Ishikawa (cell line): ENCODE results near the gene SMIM9.

ENCODE experiments used
- CEBPB ChIP-seq: IDR thresholded peaks from 2 replicates; pipeline ENCODE4 v1.6.1; 2012
- EP300 ChIP-seq: IDR thresholded peaks from 2 replicates; pipeline ENCODE4 v1.6.1; 2012; ENCODE audit warnings: borderline replicate concordance
- FOXM1 ChIP-seq: IDR thresholded peaks from 2 replicates; pipeline ENCODE4 v1.6.1; 2012; ENCODE audit warnings: low read depth, borderline replicate concordance
- MAX ChIP-seq: IDR thresholded peaks from 2 replicates; pipeline ENCODE4 v1.6.1; 2012
- NFIC ChIP-seq: IDR thresholded peaks from 2 replicates; pipeline ENCODE4 v1.6.1; 2012
- REST ChIP-seq: IDR thresholded peaks from 2 replicates; pipeline ENCODE4 v1.6.1; 2012; ENCODE audit warnings: low read depth, mild to moderate bottlenecking
- TAF1 ChIP-seq: IDR thresholded peaks from 2 replicates; pipeline ENCODE4 v1.6.1; 2012; ENCODE audit warnings: low read depth, mild to moderate bottlenecking
- TCF12 ChIP-seq: IDR thresholded peaks from 2 replicates; pipeline ENCODE4 v1.6.1; 2012; ENCODE audit warnings: low read depth
- TEAD4 ChIP-seq: IDR thresholded peaks from 2 replicates; pipeline ENCODE4 v1.6.1; 2012
- USF1 ChIP-seq: IDR thresholded peaks from 2 replicates; pipeline ENCODE4 v1.6.1; 2012
- YY1 ChIP-seq: IDR thresholded peaks from 2 replicates; pipeline ENCODE4 v1.6.1; 2012; ENCODE audit warnings: low read depth
- ZBTB7A ChIP-seq: IDR thresholded peaks from 2 replicates; pipeline ENCODE4 v1.6.1; 2012; ENCODE audit warnings: low read depth

GRCh38 chrX:154797006-154797405, 37.5 kb downstream of the SMIM9 start:
- TF ChIP-seq TCF12 = no peak
- no peak for TF ChIP-seq ZBTB7A
- TF ChIP-seq TAF1 = no peak
- no peak for TF ChIP-seq REST
- no peak for TF ChIP-seq NFIC
- TF ChIP-seq TEAD4 = no peak
- TF ChIP-seq CEBPB = no peak
- TF ChIP-seq YY1 = no peak
- TF ChIP-seq FOXM1 = no peak
- no peak for TF ChIP-seq USF1
- TF ChIP-seq EP300 = no peak
- no peak for TF ChIP-seq MAX
